ENCODE measurements around the gene DENND4A. TPM values are rescaled to one million over a fixed set of nuclear protein-coding genes. Genes with fewer than 3 reads are reported as not detected.

The DENND4A gene
- total RNA-seq, 1 experiment from 2014 or later: 14.4 TPM

- no peaks in the 10 kb centered on the region for H3K9me3 ChIP-seq (ENCODE audit: control insufficient read depth, insufficient read depth, low read depth, low read length)
- ATAC-seq: no peak
- ChIA-PET CTCF (interaction anchor here (0.6 kb wide), 1 partner anchor 70 kb away, joined by 3 read pairs; no protein-coding TSS in a partner anchor), POLR2A (interaction anchor here (0.7 kb wide), 1 partner anchor 44 kb away, joined by 6 read pairs; no protein-coding TSS in a partner anchor)
- no peaks in the 10 kb centered on the region for H3K27me3 ChIP-seq (ENCODE audit: control insufficient read depth, insufficient read depth, low read length)
- no TSS peak for BruUV-seq (replicated peaks)
- TF ChIP-seq SIN3A (IDR thresholded peaks at IDR 0.05; ENCODE audit: borderline replicate concordance, insufficient read depth, low read depth, low read length) (no peak), TCF7L2 (IDR thresholded peaks at IDR 0.05; ENCODE audit: low read depth, low read length) (no peak), REST (IDR thresholded peaks at IDR 0.05; ENCODE audit: insufficient read depth in 1 of 2, low read depth in 2 of 2, low read length in 1 of 2) (no peak), POLR2AphosphoS5 (IDR thresholded peaks at IDR 0.05; ENCODE audit: low read depth, low read length) (no peak), CTCF (IDR thresholded peaks at IDR 0.05) (no peak)
- no peaks in the 10 kb centered on the region for H3K36me3 ChIP-seq (ENCODE audit: control insufficient read depth, insufficient read depth, low read length)
- intact Hi-C loops (cut with micrococcal nuclease; ENCODE audit: unreplicated experiment) (no loop called here), in situ Hi-C loops (cut with HindIII; ENCODE audit: low pct_unique_long_range_greater_than_20kb, low sequenced_read_pairs) (no loop called here)
- no peak overlapping the region for H3K27ac ChIP-seq (ENCODE audit: low read length)
- H3K4me3 ChIP-seq (ENCODE audit: low read depth in 2 of 2, low read length in 2 of 2): no peak overlapping the region
- no peaks in the 10 kb centered on the region; the same call in 1 of the 2 replicates for H3K4me1 ChIP-seq (ENCODE audit: control insufficient read depth, insufficient read depth, low read length)
- no peak for DNase-seq (ENCODE audit: low read depth, low spot score)
Measured at GRCh38 chr15:65769482-65769881, 22.6 kb downstream of the DENND4A start.

GRCh38 chr15:65767895-65768294 lies 24.2 kb downstream of the DENND4A start:
- ChIA-PET CTCF (no interaction called here), POLR2A (no interaction called here)
- no peaks in the 10 kb centered on the region for H3K9me3 ChIP-seq (ENCODE audit: control insufficient read depth, insufficient read depth, low read depth, low read length)
- no peaks in the 10 kb centered on the region for H3K27me3 ChIP-seq (ENCODE audit: control insufficient read depth, insufficient read depth, low read length)
- H3K27ac ChIP-seq (ENCODE audit: low read length): no peak overlapping the region
- BruUV-seq (replicated peaks): no TSS peak
- no peak overlapping the region for H3K4me3 ChIP-seq (ENCODE audit: low read depth in 2 of 2, low read length in 2 of 2)
- no peaks in the 10 kb centered on the region; the same call in 1 of the 2 replicates for H3K4me1 ChIP-seq (ENCODE audit: control insufficient read depth, insufficient read depth, low read length)
- DNase-seq (ENCODE audit: low read depth, low spot score): no peak
- TF ChIP-seq SIN3A (IDR thresholded peaks at IDR 0.05; ENCODE audit: borderline replicate concordance, insufficient read depth, low read depth, low read length): no peak
- TF ChIP-seq POLR2AphosphoS5 (IDR thresholded peaks at IDR 0.05; ENCODE audit: low read depth, low read length): no peak
- TF ChIP-seq REST (IDR thresholded peaks at IDR 0.05; ENCODE audit: insufficient read depth in 1 of 2, low read depth in 2 of 2, low read length in 1 of 2): no peak
- in situ Hi-C loops (cut with HindIII; ENCODE audit: low pct_unique_long_range_greater_than_20kb, low sequenced_read_pairs) (no loop called here), intact Hi-C loops (cut with micrococcal nuclease; ENCODE audit: unreplicated experiment) (no loop called here)
- no peak for ATAC-seq
- H3K36me3 ChIP-seq (ENCODE audit: control insufficient read depth, insufficient read depth, low read length): no peaks in the 10 kb centered on the region

Data from Panc1 (cell line).